SK-N-MC (cell line): ENCODE results near the gene NPRL2.
A peak's percentile ranks its signal among the peaks of the same experiment; 100 is the strongest.

ENCODE experiments used
- DNase-seq: peaks from one replicate; pipeline ENCODE4 v3.0.0-alpha.2; 2011; ENCODE audit warnings: low read depth, low spot score
- H3K27ac ChIP-seq: fragments of 200-600 bp; sonication (generic); 2 replicates; pipeline ENCODE4 v1.5.1; 2016; ENCODE audit warnings: mixed run types
- H3K36me3 ChIP-seq: fragments of 200-600 bp; sonication (generic); 2 replicates; pipeline ENCODE4 v1.6.1; 2017; ENCODE audit warnings: antibody characterized with exemption, low read length, mixed read lengths; ENCODE audit not compliant: insufficient read depth
- H3K4me3 ChIP-seq: fragments of 200-600 bp; sonication (generic); 2 replicates; pipeline ENCODE4 v1.5.1; 2016
- H3K9ac ChIP-seq: fragments of 200-600 bp; sonication (generic); 2 replicates; pipeline ENCODE4 v1.8.0; 2017; ENCODE audit warnings: mixed run types, mixed read lengths; ENCODE audit not compliant: insufficient read length
- H3K9me3 ChIP-seq: fragments of 200-600 bp; sonication (generic); 2 replicates; pipeline ENCODE4 v1.6.1; 2017; ENCODE audit warnings: low read depth, mild to moderate bottlenecking, antibody characterized with exemption, low read length, moderate library complexity, mixed read lengths
- EZH2 ChIP-seq: fragments of 200-600 bp; sonication (generic); IDR thresholded peaks from one replicate; pipeline ENCODE4 v1.6.1; 2017; ENCODE audit warnings: antibody characterized with exemption
- FOXP2 ChIP-seq: optimal IDR thresholded peaks from 2 replicates; pipeline ENCODE3; 2011; ENCODE audit warnings: mild to moderate bottlenecking, moderate library complexity; ENCODE audit not compliant: insufficient read depth; ENCODE audit errors: extremely low read length, control extremely low read depth
- POLR2AphosphoS5 ChIP-seq: IDR thresholded peaks from 2 replicates; pipeline ENCODE4 v1.6.1; 2012; ENCODE audit warnings: mild to moderate bottlenecking, low read depth, low read length, borderline replicate concordance

NPRL2 gene

DNA sequence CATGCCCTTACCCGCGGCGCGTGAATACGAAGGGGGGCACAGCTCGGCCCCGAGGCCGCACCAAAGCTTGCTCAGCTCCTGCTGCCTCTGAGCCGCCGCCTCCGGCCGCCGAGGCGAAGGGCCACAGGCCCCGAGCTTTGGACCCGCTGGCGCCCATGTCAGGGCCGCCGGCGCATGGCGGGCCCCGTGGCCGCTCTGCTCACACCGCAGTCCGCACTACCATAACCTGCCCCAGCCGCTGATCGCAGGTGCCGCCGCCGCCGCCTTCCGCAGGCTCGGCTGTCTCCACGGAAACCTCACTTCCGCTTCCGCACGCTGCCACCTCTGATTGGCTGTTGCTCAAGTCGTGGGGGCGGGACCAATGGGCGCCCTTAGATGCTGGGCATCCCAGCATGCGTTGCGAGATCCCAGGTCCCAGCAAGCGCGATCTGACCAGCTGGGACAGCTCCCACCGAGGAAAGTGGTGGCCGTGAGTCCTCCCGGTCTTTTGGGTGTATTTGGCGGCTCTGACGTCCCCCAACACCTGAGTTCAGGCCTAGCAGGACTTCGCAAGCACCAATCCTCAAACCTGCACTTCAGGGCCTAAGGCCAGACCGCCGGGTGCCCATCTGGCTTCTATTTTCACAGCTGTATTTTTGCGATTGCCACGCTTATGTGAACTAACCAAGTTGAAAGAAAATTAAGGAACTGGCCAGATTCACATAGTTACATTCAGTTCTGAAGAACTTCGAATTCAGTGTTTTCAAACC lies 22.5 kb downstream of the NPRL2 start, which contains the start of gene TUSC2:
TSS of gene TUSC2 (minus strand) at position 281 of the 749 bp plus-strand sequence. CDS start at position 157, 124 bp downstream.
- H3K36me3 ChIP-seq, result peaks cover 18% of the 10 kb centered on the region; the same call in 1 of the 2 replicates

DNA sequence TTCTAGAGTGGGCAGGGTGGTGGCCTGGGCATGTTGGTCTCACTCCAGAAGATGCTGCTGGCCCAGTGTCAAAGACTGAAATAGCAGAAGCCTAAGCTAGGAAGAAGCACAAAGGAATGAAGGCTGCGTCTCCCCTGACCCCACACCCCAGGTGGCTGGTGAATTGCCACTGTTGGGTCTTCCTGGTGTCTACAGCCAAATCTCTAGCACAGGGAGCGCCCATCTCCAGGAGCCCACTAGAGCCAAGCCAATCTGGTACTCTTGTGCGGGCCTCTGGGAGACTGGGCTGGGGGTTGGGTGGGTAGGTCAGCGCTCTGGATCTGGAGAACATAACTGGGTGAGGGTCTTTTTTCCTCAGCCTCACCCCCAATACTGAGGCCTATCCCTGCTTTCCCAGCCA lies 23.4 kb downstream of the NPRL2 start:
- Histone ChIP-seq H3K36me3 (peaks cover 17% of the 10 kb centered on the region; the same call in 1 of the 2 replicates), H3K9me3 (no peaks in the 10 kb centered on the region), H3K4me3 (peak overlapping the region; percentile 81), H3K9ac (peak overlapping the region; percentile 87), H3K27ac (no peak overlapping the region)
- TF ChIP-seq POLR2AphosphoS5 (no peak), FOXP2 (no peak), EZH2 (no peak)
- no peak for DNase-seq

More for the DNA sequence above, 22.5 kb downstream of the NPRL2 start, which contains the start of gene TUSC2:
- no peak for DNase-seq
- Histone ChIP-seq H3K4me3 (peak within 1 kb of the TSS; percentile 81), H3K9ac (peak within 1 kb of the TSS; percentile 87), H3K9me3 (no peaks in the 10 kb centered on the region), H3K27ac (peak within 1 kb of the TSS; percentile 62)
- TF ChIP-seq POLR2AphosphoS5 (peak; percentile 87), EZH2 (no peak)

DNA sequence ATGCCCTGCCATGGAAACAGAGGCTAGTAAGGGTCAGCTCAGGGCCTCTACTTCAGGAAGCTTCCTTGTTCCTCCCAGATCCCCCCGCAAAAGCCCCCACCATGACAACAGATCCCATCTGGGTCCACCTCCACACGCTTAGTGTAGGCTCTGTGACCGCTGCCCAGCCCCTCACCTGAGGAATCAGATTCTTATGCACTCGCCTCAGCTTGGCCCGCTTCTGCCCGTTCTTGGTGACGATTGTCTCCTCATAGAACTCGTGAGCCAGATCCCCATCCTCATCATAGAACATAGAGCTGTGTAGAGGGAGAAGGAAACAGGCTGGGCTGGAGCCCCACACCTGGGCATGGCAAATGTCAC lies 24.4 kb downstream of the NPRL2 start:
- no peak overlapping the region for H3K27ac ChIP-seq
- no peaks in the 10 kb centered on the region for H3K9me3 ChIP-seq
- peaks cover 7% of the 10 kb centered on the region; the same call in 1 of the 2 replicates for H3K36me3 ChIP-seq
- TF ChIP-seq EZH2 (no peak), FOXP2 (no peak), POLR2AphosphoS5 (no peak)
- H3K9ac ChIP-seq, result no peak overlapping the region
- H3K4me3 ChIP-seq, result no peak overlapping the region
- no peak for DNase-seq

DNA sequence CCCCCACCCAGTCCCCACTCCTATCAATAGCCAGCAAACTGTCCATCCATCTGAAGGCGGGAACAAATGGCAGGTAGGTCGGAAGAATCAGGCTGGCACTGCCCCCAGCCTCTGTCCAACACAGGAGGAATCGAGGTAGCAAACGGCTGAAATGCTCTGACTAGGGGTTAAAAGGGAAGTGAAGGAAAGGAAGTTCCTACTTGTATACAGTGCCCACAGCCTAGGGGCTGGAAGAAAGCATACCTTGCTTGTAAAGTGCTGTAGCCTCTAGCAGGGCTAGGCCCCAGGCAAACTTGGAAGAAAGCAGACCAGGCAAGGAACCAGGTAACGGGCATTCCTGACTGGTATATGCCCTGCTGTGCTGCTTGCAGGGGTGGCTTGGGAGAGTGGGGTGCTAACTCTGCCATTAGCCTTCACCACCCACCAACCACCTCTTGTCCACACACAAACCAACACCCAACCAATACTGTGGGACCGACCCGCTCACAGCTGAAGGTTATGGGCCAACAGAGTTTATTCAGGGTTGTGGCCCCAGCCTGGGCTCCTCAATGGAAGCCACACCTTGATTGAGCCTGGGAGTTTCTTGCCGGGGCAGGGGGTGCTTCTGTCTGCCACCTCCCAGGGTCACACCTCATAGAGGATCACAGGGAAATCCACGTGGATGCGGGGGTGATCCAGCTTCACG lies 24.9 kb downstream of the NPRL2 start:
- no peak for DNase-seq
- Histone ChIP-seq H3K4me3 (no peak overlapping the region), H3K9me3 (no peaks in the 10 kb centered on the region), H3K36me3 (peaks cover 3% of the 10 kb centered on the region; the same call in 1 of the 2 replicates), H3K27ac (no peak overlapping the region), H3K9ac (no peak overlapping the region)
- TF ChIP-seq EZH2 (no peak), POLR2AphosphoS5 (no peak), FOXP2 (no peak)

DNA sequence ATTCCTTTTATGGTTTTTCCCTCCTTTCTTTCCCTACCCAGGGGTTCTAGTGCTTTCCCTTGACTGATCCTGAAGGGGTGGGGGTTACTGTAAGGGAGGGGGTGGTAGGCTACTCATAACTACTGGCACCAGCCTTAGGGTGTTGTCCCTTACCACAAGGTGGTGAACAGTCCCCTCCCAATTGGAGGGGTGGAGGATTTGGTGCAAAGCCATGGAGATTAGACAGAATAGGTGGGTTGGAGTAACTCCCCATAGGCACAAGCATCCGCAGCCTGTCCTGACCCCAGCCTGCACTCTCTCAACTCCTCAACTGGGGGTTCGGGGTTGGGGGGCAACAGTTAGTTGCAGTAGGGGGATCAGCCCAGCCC lies 25.5 kb downstream of the NPRL2 start:
- Histone ChIP-seq H3K9ac (no peak overlapping the region), H3K27ac (no peak overlapping the region), H3K9me3 (no peaks in the 10 kb centered on the region), H3K4me3 (no peak overlapping the region), H3K36me3 (no peaks in the 10 kb centered on the region; the same call in 1 of the 2 replicates)
- TF ChIP-seq EZH2 (no peak), POLR2AphosphoS5 (no peak), FOXP2 (no peak)
- DNase-seq, result no peak

DNA sequence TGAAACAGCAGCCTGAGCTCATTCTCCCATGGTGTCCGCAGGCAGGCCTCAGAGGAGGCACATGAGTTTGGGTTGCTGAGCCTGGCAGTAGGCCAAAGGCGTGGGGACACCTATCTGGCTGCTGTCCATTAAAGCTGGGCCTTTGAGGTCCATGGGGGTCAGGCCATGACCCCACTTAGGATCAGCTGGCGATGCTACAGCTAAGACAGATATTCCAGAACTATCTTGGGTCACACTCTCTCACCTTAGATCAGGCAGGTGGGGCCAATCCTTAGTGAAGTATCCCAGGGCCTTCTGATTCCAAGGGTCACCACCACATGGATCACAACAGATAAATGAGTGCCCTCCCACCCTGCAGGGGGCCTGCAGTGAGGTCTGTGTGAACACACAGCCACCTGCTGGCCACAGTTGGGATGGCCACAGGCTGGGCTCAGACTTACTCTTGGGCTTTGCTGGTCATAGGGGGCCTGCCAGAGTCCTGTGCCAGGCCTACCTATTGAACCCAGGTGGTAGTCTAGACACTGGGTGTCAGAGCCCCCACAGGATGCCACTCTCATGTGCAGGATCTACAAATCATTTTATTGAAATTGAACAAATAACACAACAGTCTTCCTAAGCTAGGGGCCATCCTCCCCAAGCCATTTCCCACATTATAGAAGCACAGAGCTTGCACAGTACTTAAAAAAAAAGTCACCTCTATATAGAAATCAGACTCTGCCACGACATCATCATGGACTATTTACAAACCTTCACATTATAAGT lies 26.0 kb downstream of the NPRL2 start:
- Histone ChIP-seq H3K4me3 (no peak overlapping the region), H3K27ac (no peak overlapping the region), H3K36me3 (peaks cover under 1% of the 10 kb centered on the region; the same call in 1 of the 2 replicates), H3K9me3 (no peaks in the 10 kb centered on the region), H3K9ac (no peak overlapping the region)
- DNase-seq, result no peak
- TF ChIP-seq FOXP2 (no peak), EZH2 (no peak), POLR2AphosphoS5 (no peak)

DNA sequence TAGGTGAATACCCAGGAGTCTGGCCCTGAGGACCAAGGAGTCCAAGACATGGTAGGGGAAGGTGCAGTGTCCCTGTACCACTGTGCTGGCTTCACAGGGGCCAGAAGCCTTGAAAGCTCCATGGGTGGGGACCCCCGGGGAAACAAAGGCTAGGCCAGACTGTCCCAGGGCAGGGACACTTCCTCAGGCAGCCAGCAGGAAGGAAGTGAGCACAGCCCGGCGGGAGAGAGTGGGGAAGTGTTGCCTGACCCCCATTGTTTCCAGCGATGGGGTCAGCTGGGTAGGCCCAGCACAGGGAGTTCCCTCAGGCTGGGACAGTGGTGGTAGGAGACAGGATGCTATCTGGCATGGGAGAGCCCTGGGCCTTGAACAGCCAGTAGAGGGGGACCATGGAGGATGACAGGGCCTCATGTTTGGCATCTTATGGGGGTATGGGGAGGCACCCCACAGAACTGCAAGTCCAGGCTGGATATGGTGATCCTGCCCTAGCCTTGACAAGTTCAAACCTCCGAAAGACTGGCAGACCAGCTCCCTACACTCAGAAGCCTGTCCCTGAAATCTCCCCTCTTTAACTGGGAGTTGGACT lies 26.9 kb downstream of the NPRL2 start:
- TF ChIP-seq EZH2, result no peak
- TF ChIP-seq FOXP2, result no peak
- no peak for TF ChIP-seq POLR2AphosphoS5
- DNase-seq, result no peak
- H3K9me3 ChIP-seq, result no peaks in the 10 kb centered on the region
- H3K9ac ChIP-seq, result no peak overlapping the region
- H3K4me3 ChIP-seq, result no peak overlapping the region
- H3K36me3 ChIP-seq, result peaks cover 9% of the 10 kb centered on the region; the same call in 1 of the 2 replicates
- no peak overlapping the region for H3K27ac ChIP-seq

DNA sequence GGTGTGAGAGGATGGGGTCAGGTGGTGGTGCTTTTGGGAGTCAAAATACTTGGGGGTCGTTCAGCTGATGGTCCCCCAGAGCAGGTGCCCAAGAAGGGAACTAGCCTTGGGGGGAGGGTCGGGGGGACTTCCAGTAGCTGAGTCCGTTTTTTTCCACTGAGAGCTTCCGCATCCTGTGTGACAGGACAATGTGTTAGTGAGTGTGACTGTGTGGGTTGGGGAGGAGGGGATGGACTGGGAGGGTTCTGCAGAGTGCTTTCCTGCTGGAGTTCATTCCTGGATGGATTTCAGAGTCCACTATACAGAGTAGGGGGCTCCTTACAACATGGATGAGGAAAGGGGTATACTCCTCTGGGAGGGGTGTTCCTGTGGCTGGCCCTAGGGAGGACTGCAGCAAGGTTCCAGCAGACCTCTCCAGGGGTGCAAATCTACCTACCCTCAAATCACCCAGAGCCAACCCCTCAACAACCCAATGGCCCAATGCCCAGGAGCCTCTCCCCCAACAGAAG lies 27.4 kb downstream of the NPRL2 start:
- peaks cover 14% of the 10 kb centered on the region; the same call in 1 of the 2 replicates for H3K36me3 ChIP-seq
- H3K4me3 ChIP-seq, result no peak overlapping the region
- TF ChIP-seq POLR2AphosphoS5 (no peak), EZH2 (no peak), FOXP2 (no peak)

More for the DNA sequence above, 27.4 kb downstream of the NPRL2 start:
- H3K9me3 ChIP-seq, result no peaks in the 10 kb centered on the region
- no peak for DNase-seq
- H3K27ac ChIP-seq, result no peak overlapping the region
- H3K9ac ChIP-seq, result no peak overlapping the region
